Hepatocyte (in vitro differentiated cells): ENCODE results near the gene LAMA4.

ENCODE experiments used
- EZH2 ChIP-seq: fragments of 200-600 bp; sonication (generic); IDR thresholded peaks from 2 replicates; pipeline ENCODE4 v1.6.1; 2016; ENCODE audit warnings: antibody characterized with exemption, mild to moderate bottlenecking, borderline replicate concordance
- EZH2phosphoT487 ChIP-seq: fragments of 200-600 bp; sonication (generic); IDR thresholded peaks from one replicate; pipeline ENCODE4 v1.6.1; 2018; ENCODE audit warnings: antibody characterized with exemption, mild to moderate bottlenecking, low read depth, moderate library complexity; ENCODE audit not compliant: unreplicated experiment, severe bottlenecking
- TF ChIP-seq, protein P1 (sequence below): fragments of 200-600 bp; sonication (generic); IDR thresholded peaks from 2 replicates; pipeline ENCODE4 v1.5.1; 2016; ENCODE audit warnings: antibody characterized with exemption, mild to moderate bottlenecking; ENCODE audit not compliant: poor library complexity

DNA sequence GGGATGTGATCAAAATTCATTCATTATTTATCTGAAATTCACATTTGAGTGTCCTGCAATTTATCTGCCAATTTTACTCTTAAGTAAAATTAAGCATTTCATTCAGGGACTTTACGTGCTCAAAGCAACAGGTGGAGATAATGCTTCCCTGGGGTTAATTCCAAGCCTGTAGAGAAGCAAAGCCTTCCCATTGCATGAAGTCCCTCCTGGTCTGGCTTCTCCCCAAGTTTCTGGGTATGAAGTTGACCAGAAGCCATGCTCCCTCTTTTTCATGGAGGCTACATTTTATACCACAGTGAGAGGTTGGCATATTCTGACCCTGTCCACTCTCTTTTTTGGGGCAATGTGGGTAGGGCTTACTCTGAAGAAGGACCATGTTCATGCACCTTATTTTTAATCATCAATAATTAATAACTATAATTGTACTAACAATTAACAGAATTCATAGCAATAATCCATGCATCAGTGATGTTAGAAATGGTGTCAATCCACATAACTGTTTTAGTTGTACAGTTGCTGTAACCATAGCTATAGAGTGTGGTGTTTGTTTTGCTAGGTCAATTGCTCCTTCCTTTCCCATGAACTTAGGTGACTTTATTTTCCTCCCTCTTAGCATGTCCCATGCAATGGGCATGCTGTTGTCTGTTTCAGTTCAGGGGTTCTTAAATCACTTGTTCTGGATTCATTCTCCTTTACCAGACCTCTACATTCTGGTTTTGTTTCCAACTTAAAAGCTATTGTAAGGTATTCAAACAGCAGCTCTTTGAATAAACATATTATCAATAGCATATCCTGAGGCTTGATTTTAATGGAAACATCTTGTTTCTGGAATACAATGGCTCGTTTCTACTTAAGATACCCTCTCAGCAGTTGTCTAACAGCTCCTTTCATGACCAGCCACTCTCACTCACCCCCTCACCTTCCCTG lies 1.5 kb downstream of the LAMA4 start:
- TF ChIP-seq, protein P1, sequence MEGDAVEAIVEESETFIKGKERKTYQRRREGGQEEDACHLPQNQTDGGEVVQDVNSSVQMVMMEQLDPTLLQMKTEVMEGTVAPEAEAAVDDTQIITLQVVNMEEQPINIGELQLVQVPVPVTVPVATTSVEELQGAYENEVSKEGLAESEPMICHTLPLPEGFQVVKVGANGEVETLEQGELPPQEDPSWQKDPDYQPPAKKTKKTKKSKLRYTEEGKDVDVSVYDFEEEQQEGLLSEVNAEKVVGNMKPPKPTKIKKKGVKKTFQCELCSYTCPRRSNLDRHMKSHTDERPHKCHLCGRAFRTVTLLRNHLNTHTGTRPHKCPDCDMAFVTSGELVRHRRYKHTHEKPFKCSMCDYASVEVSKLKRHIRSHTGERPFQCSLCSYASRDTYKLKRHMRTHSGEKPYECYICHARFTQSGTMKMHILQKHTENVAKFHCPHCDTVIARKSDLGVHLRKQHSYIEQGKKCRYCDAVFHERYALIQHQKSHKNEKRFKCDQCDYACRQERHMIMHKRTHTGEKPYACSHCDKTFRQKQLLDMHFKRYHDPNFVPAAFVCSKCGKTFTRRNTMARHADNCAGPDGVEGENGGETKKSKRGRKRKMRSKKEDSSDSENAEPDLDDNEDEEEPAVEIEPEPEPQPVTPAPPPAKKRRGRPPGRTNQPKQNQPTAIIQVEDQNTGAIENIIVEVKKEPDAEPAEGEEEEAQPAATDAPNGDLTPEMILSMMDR: no peak
- TF ChIP-seq EZH2: peak; percentile 16
- TF ChIP-seq EZH2phosphoT487: no peak
